ENCODE results near the gene TBC1D22B. TPM values are rescaled to one million over a fixed set of nuclear protein-coding genes. Genes with fewer than 3 reads are reported as not detected.

Gene TBC1D22B
- total and polyA plus RNA-seq, 5 donors from 2014 or later: 8.2 to 13.3 (median 9.1) TPM

GRCh38 chr6:37232430-37233017, 25.0 kb upstream of the TBC1D22B start:
- no peaks in the 10 kb centered on the region for H3K9me3 Mint-ChIP-seq
- no peak overlapping the region for H3K27ac ChIP-seq (ENCODE audit: insufficient read depth, low read length, poor library complexity, severe bottlenecking)
- no peak for ATAC-seq (ENCODE audit: low read depth in 2 of 2)

DNA sequence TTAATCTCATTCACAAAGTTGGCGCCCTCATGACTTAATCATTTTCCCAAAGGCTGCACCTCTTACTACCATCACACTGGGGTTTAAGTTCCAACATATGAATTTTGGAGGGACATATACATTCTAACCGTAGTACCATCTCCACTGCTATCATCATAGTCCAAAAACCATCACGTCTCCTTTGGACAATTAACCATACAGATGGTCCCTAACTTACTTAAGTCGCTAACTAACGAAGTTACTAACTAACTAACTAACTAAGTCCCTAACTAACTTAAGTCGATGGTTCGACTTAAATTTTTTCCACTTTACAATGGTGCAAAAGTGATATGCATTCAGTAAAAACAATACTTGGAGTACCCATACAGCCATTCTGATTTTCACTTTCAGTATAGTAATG, 24.0 kb upstream of the TBC1D22B start:
- H3K36me3 ChIP-seq (ENCODE audit: control insufficient read depth, insufficient read depth, low read length): no peaks in the 10 kb centered on the region
- no peaks in the 10 kb centered on the region for H3K4me1 ChIP-seq (ENCODE audit: control insufficient read depth, insufficient read depth, low read length, poor library complexity, severe bottlenecking)
- DNase-seq (no peak), ATAC-seq (ENCODE audit: low read depth in 2 of 2) (no peak)
- Mint-ChIP-seq H3K4me1 (peaks cover 0 to 4% (median 0%) of the 10 kb centered on the region in 4 donors), H3K9me3 (no peaks in the 10 kb centered on the region), H3K36me3 (no peaks in the 10 kb centered on the region), H3K27me3 (peaks cover 11% of the 10 kb centered on the region), H3K27ac (no peak overlapping the region), H3K4me3 (no peak overlapping the region)
- no peak overlapping the region for H3K4me3 ChIP-seq (ENCODE audit: low read depth, low read length)
- H3K27ac ChIP-seq (ENCODE audit: insufficient read depth, low read length, poor library complexity, severe bottlenecking): no peak overlapping the region
- no peaks in the 10 kb centered on the region for H3K27me3 ChIP-seq (ENCODE audit: control insufficient read depth, insufficient read depth, low read length)
- no peaks in the 10 kb centered on the region for H3K9me3 ChIP-seq (ENCODE audit: control insufficient read depth in 2 of 2, low read length in 2 of 2)

More at GRCh38 chr6:37232430-37233017, 25.0 kb upstream of the TBC1D22B start:
- no peaks in the 10 kb centered on the region for H3K4me1 Mint-ChIP-seq
- H3K4me3 Mint-ChIP-seq: no peak overlapping the region
- no peaks in the 10 kb centered on the region for H3K36me3 Mint-ChIP-seq
- no peaks in the 10 kb centered on the region for H3K4me1 ChIP-seq (ENCODE audit: control insufficient read depth, insufficient read depth, low read length, poor library complexity, severe bottlenecking)
- peaks cover 11% of the 10 kb centered on the region for H3K27me3 Mint-ChIP-seq
- H3K27ac Mint-ChIP-seq: no peak overlapping the region
- no peak overlapping the region for H3K4me3 ChIP-seq (ENCODE audit: low read depth, low read length)
- no peaks in the 10 kb centered on the region for H3K27me3 ChIP-seq (ENCODE audit: control insufficient read depth, insufficient read depth, low read length)
- no peaks in the 10 kb centered on the region for H3K36me3 ChIP-seq (ENCODE audit: control insufficient read depth, insufficient read depth, low read length)
- H3K9me3 ChIP-seq (ENCODE audit: control insufficient read depth in 2 of 2, low read length in 2 of 2): no peaks in the 10 kb centered on the region
- DNase-seq: no peak

GRCh38 chr6:37236921-37237320, 20.7 kb upstream of the TBC1D22B start:
- H3K36me3 Mint-ChIP-seq: no peaks in the 10 kb centered on the region
- H3K27ac Mint-ChIP-seq: no peak overlapping the region
- Histone ChIP-seq H3K4me1 (ENCODE audit: control insufficient read depth, insufficient read depth, low read length, poor library complexity, severe bottlenecking) (peaks cover 5% of the 10 kb centered on the region), H3K27ac (ENCODE audit: insufficient read depth, low read length, poor library complexity, severe bottlenecking) (no peak overlapping the region), H3K4me3 (ENCODE audit: low read depth, low read length) (no peak overlapping the region), H3K27me3 (ENCODE audit: control insufficient read depth, insufficient read depth, low read length) (no peaks in the 10 kb centered on the region), H3K36me3 (ENCODE audit: control insufficient read depth, insufficient read depth, low read length) (no peaks in the 10 kb centered on the region), H3K9me3 (ENCODE audit: control insufficient read depth in 2 of 2, low read length in 2 of 2) (no peaks in the 10 kb centered on the region)
- ATAC-seq (ENCODE audit: low read depth in 2 of 2): no peak
- DNase-seq: no peak
- peaks cover 4 to 11% (median 9%) of the 10 kb centered on the region in 4 donors for H3K4me1 Mint-ChIP-seq
- no peaks in the 10 kb centered on the region for H3K9me3 Mint-ChIP-seq
- no peak overlapping the region for H3K4me3 Mint-ChIP-seq
- H3K27me3 Mint-ChIP-seq: peaks cover 11% of the 10 kb centered on the region

DNA sequence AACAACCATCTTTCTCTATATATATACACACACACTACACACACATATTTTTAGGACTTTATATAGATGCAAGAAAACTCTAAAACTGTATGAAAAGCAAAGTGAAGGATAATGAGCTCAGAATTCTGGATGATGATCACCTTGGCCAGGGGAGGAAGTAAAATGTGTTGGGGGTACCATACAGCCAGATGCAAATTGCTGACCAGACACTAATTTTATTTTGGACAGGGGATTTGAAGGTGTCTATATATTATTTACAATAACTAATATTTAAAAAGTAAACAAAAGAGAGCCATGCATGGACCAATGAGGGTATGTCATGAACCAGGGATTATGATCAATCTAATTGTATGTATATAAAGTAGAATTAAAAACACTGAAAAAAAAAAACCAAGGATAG, 19.8 kb upstream of the TBC1D22B start:
- peaks cover 6% of the 10 kb centered on the region for H3K27me3 Mint-ChIP-seq
- Histone ChIP-seq H3K4me3 (ENCODE audit: low read depth, low read length) (no peak overlapping the region), H3K27me3 (ENCODE audit: control insufficient read depth, insufficient read depth, low read length) (no peaks in the 10 kb centered on the region), H3K36me3 (ENCODE audit: control insufficient read depth, insufficient read depth, low read length) (no peaks in the 10 kb centered on the region), H3K9me3 (ENCODE audit: control insufficient read depth in 2 of 2, low read length in 2 of 2) (no peaks in the 10 kb centered on the region), H3K27ac (ENCODE audit: insufficient read depth, low read length, poor library complexity, severe bottlenecking) (no peak overlapping the region), H3K4me1 (ENCODE audit: control insufficient read depth, insufficient read depth, low read length, poor library complexity, severe bottlenecking) (peaks cover 5% of the 10 kb centered on the region)
- H3K36me3 Mint-ChIP-seq: no peaks in the 10 kb centered on the region
- H3K4me1 Mint-ChIP-seq: peaks cover 4 to 11% (median 9%) of the 10 kb centered on the region in 4 donors
- no peak for DNase-seq
- no peaks in the 10 kb centered on the region for H3K9me3 Mint-ChIP-seq
- ATAC-seq (ENCODE audit: low read depth in 2 of 2): no peak
- H3K4me3 Mint-ChIP-seq: no peak overlapping the region
- H3K27ac Mint-ChIP-seq: no peak overlapping the region

DNA sequence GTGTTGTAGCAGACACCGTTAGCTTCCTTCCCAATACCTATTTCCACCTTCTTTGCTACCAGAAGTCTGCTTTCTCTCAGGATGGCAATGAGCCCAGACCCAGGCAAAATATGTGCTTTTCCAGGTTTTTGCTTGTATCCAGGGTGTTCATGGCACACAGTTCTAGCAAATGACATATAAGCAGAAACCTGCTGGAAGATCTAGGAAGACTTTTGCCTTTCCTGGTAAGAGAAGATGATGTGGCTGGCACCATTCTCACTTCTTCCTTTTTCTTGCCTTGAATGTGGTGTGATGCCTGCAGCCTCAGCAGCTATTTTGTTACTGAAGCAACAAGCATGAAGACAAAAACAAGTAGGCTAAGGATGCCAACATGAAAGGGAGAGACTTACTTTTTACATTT, 19.2 kb upstream of the TBC1D22B start:
- no peaks in the 10 kb centered on the region for H3K36me3 Mint-ChIP-seq
- no peaks in the 10 kb centered on the region for H3K9me3 Mint-ChIP-seq
- ATAC-seq (ENCODE audit: low read depth in 2 of 2): no peak

GRCh38 chr6:37239526-37239925, 18.0 kb upstream of the TBC1D22B start:
- H3K4me1 Mint-ChIP-seq: peaks cover 4 to 11% (median 9%) of the 10 kb centered on the region in 4 donors

More for the DNA sequence above, 19.2 kb upstream of the TBC1D22B start:
- Histone ChIP-seq H3K27me3 (ENCODE audit: control insufficient read depth, insufficient read depth, low read length) (no peaks in the 10 kb centered on the region), H3K27ac (ENCODE audit: insufficient read depth, low read length, poor library complexity, severe bottlenecking) (no peak overlapping the region), H3K36me3 (ENCODE audit: control insufficient read depth, insufficient read depth, low read length) (no peaks in the 10 kb centered on the region), H3K4me3 (ENCODE audit: low read depth, low read length) (no peak overlapping the region), H3K4me1 (ENCODE audit: control insufficient read depth, insufficient read depth, low read length, poor library complexity, severe bottlenecking) (peaks cover 5% of the 10 kb centered on the region), H3K9me3 (ENCODE audit: control insufficient read depth in 2 of 2, low read length in 2 of 2) (no peaks in the 10 kb centered on the region)
- DNase-seq: no peak
- Mint-ChIP-seq H3K4me3 (no peak overlapping the region), H3K27me3 (peaks cover 6% of the 10 kb centered on the region), H3K27ac (no peak overlapping the region), H3K4me1 (peaks cover 4 to 11% (median 9%) of the 10 kb centered on the region in 4 donors)

GRCh38 chr6:37239950-37240713, 17.4 kb upstream of the TBC1D22B start:
- Mint-ChIP-seq H3K9me3 (no peaks in the 10 kb centered on the region), H3K27ac (peak overlapping the region; percentile 33 to 78 (median 43)), H3K36me3 (no peaks in the 10 kb centered on the region), H3K27me3 (no peaks in the 10 kb centered on the region), H3K4me1 (peaks cover 4 to 11% (median 9%) of the 10 kb centered on the region in 4 donors), H3K4me3 (no peak overlapping the region)
- DNase-seq (peak in 2 of 3 donors; percentile 40 to 60), ATAC-seq (ENCODE audit: low read depth in 2 of 2) (peak; percentile 63 to 80)
- no peaks in the 10 kb centered on the region for H3K9me3 ChIP-seq (ENCODE audit: control insufficient read depth in 2 of 2, low read length in 2 of 2)
- H3K27me3 ChIP-seq (ENCODE audit: control insufficient read depth, insufficient read depth, low read length): no peaks in the 10 kb centered on the region
- H3K4me1 ChIP-seq (ENCODE audit: control insufficient read depth, insufficient read depth, low read length, poor library complexity, severe bottlenecking): peaks cover 5% of the 10 kb centered on the region
- no peak overlapping the region for H3K27ac ChIP-seq (ENCODE audit: insufficient read depth, low read length, poor library complexity, severe bottlenecking)
- H3K36me3 ChIP-seq (ENCODE audit: control insufficient read depth, insufficient read depth, low read length): no peaks in the 10 kb centered on the region
- no peak overlapping the region for H3K4me3 ChIP-seq (ENCODE audit: low read depth, low read length)

More at GRCh38 chr6:37239526-37239925, 18.0 kb upstream of the TBC1D22B start:
- H3K4me3 Mint-ChIP-seq: no peak overlapping the region
- no peaks in the 10 kb centered on the region for H3K9me3 Mint-ChIP-seq
- no peak overlapping the region for H3K27ac ChIP-seq (ENCODE audit: insufficient read depth, low read length, poor library complexity, severe bottlenecking)
- no peaks in the 10 kb centered on the region for H3K36me3 ChIP-seq (ENCODE audit: control insufficient read depth, insufficient read depth, low read length)
- no peak for ATAC-seq (ENCODE audit: low read depth in 2 of 2)
- H3K27me3 ChIP-seq (ENCODE audit: control insufficient read depth, insufficient read depth, low read length): no peaks in the 10 kb centered on the region
- DNase-seq: no peak
- peaks cover 1% of the 10 kb centered on the region for H3K27me3 Mint-ChIP-seq
- H3K4me1 ChIP-seq (ENCODE audit: control insufficient read depth, insufficient read depth, low read length, poor library complexity, severe bottlenecking): peaks cover 5% of the 10 kb centered on the region
- H3K9me3 ChIP-seq (ENCODE audit: control insufficient read depth in 2 of 2, low read length in 2 of 2): no peaks in the 10 kb centered on the region
- H3K27ac Mint-ChIP-seq: peak overlapping the region in 2 of 3 donors; percentile 33 to 43
- H3K36me3 Mint-ChIP-seq: no peaks in the 10 kb centered on the region
- no peak overlapping the region for H3K4me3 ChIP-seq (ENCODE audit: low read depth, low read length)
